K562 (cell line): ENCODE measurements around the gene GGA2. TPM values are rescaled to one million over a fixed set of nuclear protein-coding genes. Genes with fewer than 3 reads are reported as not detected.

Source experiments
- ATF7 ChIP-seq: fragments of 450-650 bp; IDR thresholded peaks from 2 replicates; pipeline ENCODE4 v1.7.1; 2014; ENCODE audit warnings: mild to moderate bottlenecking, moderate library complexity
- BRF1 ChIP-seq: IDR thresholded peaks from 3 replicates; pipeline ENCODE4 v1.6.1; 2011; ENCODE audit warnings: borderline replicate concordance, mild to moderate bottlenecking; ENCODE audit not compliant: insufficient read length; ENCODE audit errors: extremely low read depth
- CBFB ChIP-seq: sonication (generic); formaldehyde crosslinking; IDR thresholded peaks from 2 replicates; pipeline ENCODE4 v1.4.0; 2020; ENCODE audit warnings: mild to moderate bottlenecking, missing genetic modification reagents
- HIVEP1 ChIP-seq: fragments of 250-450 bp; sonication (Bioruptor Pico); IDR thresholded peaks from 2 replicates; pipeline ENCODE4 v1.4.0; 2020; ENCODE audit warnings: mild to moderate bottlenecking
- KAT2B ChIP-seq: IDR thresholded peaks from one replicate; pipeline ENCODE4 v1.6.1; 2012; ENCODE audit warnings: low read depth, mild to moderate bottlenecking, control low read depth, inconsistent platforms, low read length, moderate library complexity
- PML ChIP-seq: IDR thresholded peaks from 2 replicates; pipeline ENCODE4 v1.6.1; 2012; ENCODE audit warnings: low read length, inconsistent platforms
- PURB ChIP-seq: sonication (generic); formaldehyde crosslinking; IDR thresholded peaks from 2 replicates; pipeline ENCODE4 v1.9.0; 2021; ENCODE audit warnings: low read depth, mild to moderate bottlenecking, missing genetic modification reagents
- RFX5 ChIP-seq: IDR thresholded peaks from 2 replicates; pipeline ENCODE4 v1.6.1; 2011; ENCODE audit warnings: low read depth, mild to moderate bottlenecking, improper control_type of control experiment, low read length
- RFX7 ChIP-seq: fragments of 250-450 bp; sonication (Bioruptor Pico); IDR thresholded peaks from 2 replicates; pipeline ENCODE4 v1.5.1; 2021; ENCODE audit warnings: mild to moderate bottlenecking
- SMAD4 ChIP-seq: fragments of 250-450 bp; sonication (Bioruptor Pico); conservative IDR thresholded peaks from 2 replicates; pipeline ENCODE4 v1.8.0; 2021; ENCODE audit warnings: inconsistent platforms, mild to moderate bottlenecking, moderate library complexity
- ZKSCAN8 ChIP-seq: fragments of 200-800 bp; sonication (Bioruptor generic); IDR thresholded peaks from 2 replicates; pipeline ENCODE4 v1.6.1; 2016; ENCODE audit warnings: missing genetic modification characterization, missing compliant biosample characterization
- ZNF121 ChIP-seq: sonication (generic); formaldehyde crosslinking; conservative IDR thresholded peaks from 2 replicates; pipeline ENCODE4 v1.8.0; 2022; ENCODE audit warnings: missing genetic modification reagents
- ZNF347 ChIP-seq: fragments of 450-650 bp; formaldehyde crosslinking; IDR thresholded peaks from 2 replicates; pipeline ENCODE4 v1.4.0; 2020; ENCODE audit warnings: low read depth, mild to moderate bottlenecking, moderate library complexity
- polyA plus RNA-seq, 8 experiments: library from polyadenylated mRNA; depleted of rRNA in 4 of 8; stranded (reverse) in 5 of 8; unstranded in 3 of 8; fragments of >200 nt; fragmentation: Nextera tagmentation in 2 of 8; fragmentation: Illumina TruSeq in 1 of 8; extraction: Ambion mirVana in 2 of 8; extraction: Trizol in 1 of 8; gene quantifications; 2 replicates each; pipeline versions ENCODE4 v1.2.1 to v1.2.3, GENCODE V29; 2011 to 2014; ENCODE audit warnings: inconsistent platforms in 1 of 8, missing spikeins in 1 of 8
- total RNA-seq, 7 experiments: library from RNA; depleted of rRNA in 6 of 7; stranded (reverse); fragments of >200 nt in 6 of 7; fragmentation: Illumina TruSeq in 2 of 7; extraction: Trizol in 2 of 7; gene quantifications; 2 replicates each; pipeline versions ENCODE4 v1.2.1 to v1.2.3, GENCODE V29; 2011 to 2021; ENCODE audit warnings: low replicate concordance in 1 of 7
- TF ChIP-seq, protein P1 (sequence below), 2 experiments: fragments of 450-650 bp in 1 of 2; sonication (generic) in 1 of 2; formaldehyde crosslinking in 1 of 2; IDR thresholded peaks; 2 replicates each; pipeline versions ENCODE4 v1.7.1 to v1.9.0; 2016 to 2022; ENCODE audit warnings: inconsistent platforms in 1 of 2, mild to moderate bottlenecking in 1 of 2, missing genetic modification reagents in 1 of 2
- TF ChIP-seq, protein P2 (sequence below), 2 experiments: fragments of 200-800 bp in 1 of 2; sonication (Bioruptor generic) in 1 of 2; sonication (generic) in 1 of 2; formaldehyde crosslinking in 1 of 2; IDR thresholded peaks in 1 of 2; conservative IDR thresholded peaks in 1 of 2; 2 replicates each; pipeline versions ENCODE4 v1.5.0 to v1.6.1; 2016 to 2020; ENCODE audit warnings: missing compliant biosample characterization in 1 of 2, missing genetic modification characterization in 1 of 2, missing genetic modification reagents in 1 of 2
- TF ChIP-seq, protein P3 (sequence below): sonication (generic); formaldehyde crosslinking; IDR thresholded peaks from 2 replicates; pipeline ENCODE4 v1.8.0; 2022; ENCODE audit warnings: mild to moderate bottlenecking, missing genetic modification reagents

The GGA2 gene
- total and polyA plus RNA-seq, 9 of the 15 experiments (the other 6 are each of a cell fraction or from before 2014, with no cell fraction given) = 11.9 to 133 (median 66.3) TPM

DNA sequence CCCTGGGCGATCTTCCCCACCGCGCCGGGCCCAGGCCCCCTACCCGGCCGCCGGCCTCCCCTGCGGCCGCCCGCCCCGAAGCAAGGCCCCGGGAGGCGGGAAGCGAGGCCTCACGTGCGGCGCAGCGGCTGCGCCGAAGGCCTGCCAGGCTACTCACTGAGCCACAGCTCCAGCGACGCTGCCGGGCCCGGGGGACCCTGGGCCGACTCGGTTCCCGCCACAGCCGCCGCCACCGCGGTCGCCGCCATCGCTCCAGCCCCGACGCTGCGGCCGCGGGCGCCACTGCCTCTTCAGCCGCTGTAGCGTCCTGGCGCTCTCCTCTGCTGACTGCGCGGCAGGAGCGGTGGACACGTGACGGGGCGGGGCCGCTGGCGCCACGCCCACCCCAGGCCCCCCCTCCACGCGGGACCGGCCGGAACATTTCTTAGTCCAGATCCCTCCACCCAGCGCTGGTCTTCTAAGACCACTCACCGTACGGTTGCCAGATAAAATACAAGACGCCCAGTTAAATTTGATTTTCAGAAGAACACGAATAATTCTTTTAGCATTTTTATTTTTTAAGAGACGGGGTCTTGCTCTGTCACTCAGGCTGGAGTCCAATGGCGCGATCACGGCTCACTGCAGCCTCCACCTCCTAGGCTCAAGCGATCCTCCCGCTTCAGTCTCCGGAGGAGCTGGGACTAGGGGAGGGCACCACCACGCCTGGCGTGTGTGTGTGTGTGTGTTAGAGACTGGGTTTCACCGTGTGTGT, at the start of gene GGA2 (continued):
- TF ChIP-seq BRF1 (no peak), ZNF121 (CRISPR knock-in tag) (no peak), PURB (CRISPR knock-in tag) (no peak), RFX5 (no peak), ZNF347 (CRISPR knock-in tag) (no peak), ATF7 (peak; percentile 43; the same call in 1 of the 2 replicates), CBFB (CRISPR knock-in tag) (no peak), KAT2B (no peak), SMAD4 (CRISPR knock-in tag) (peak; percentile 57; the same call in 1 of the 2 replicates), HIVEP1 (CRISPR knock-in tag) (no peak), RFX7 (CRISPR knock-in tag) (no peak), PML (0 out of 2 replicates have a peak, but pooled peaks have one; percentile 40), ZKSCAN8 (CRISPR knock-in tag) (no peak)
- TF ChIP-seq, protein P1, sequence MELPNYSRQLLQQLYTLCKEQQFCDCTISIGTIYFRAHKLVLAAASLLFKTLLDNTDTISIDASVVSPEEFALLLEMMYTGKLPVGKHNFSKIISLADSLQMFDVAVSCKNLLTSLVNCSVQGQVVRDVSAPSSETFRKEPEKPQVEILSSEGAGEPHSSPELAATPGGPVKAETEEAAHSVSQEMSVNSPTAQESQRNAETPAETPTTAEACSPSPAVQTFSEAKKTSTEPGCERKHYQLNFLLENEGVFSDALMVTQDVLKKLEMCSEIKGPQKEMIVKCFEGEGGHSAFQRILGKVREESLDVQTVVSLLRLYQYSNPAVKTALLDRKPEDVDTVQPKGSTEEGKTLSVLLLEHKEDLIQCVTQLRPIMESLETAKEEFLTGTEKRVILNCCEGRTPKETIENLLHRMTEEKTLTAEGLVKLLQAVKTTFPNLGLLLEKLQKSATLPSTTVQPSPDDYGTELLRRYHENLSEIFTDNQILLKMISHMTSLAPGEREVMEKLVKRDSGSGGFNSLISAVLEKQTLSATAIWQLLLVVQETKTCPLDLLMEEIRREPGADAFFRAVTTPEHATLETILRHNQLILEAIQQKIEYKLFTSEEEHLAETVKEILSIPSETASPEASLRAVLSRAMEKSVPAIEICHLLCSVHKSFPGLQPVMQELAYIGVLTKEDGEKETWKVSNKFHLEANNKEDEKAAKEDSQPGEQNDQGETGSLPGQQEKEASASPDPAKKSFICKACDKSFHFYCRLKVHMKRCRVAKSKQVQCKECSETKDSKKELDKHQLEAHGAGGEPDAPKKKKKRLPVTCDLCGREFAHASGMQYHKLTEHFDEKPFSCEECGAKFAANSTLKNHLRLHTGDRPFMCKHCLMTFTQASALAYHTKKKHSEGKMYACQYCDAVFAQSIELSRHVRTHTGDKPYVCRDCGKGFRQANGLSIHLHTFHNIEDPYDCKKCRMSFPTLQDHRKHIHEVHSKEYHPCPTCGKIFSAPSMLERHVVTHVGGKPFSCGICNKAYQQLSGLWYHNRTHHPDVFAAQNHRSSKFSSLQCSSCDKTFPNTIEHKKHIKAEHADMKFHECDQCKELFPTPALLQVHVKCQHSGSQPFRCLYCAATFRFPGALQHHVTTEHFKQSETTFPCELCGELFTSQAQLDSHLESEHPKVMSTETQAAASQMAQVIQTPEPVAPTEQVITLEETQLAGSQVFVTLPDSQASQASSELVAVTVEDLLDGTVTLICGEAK (IDR thresholded peaks at IDR 0.05) = no peak
- TF ChIP-seq, protein P1 (CRISPR knock-in tag; IDR thresholded peaks at IDR 0.05) = no peak
- TF ChIP-seq, protein P2, sequence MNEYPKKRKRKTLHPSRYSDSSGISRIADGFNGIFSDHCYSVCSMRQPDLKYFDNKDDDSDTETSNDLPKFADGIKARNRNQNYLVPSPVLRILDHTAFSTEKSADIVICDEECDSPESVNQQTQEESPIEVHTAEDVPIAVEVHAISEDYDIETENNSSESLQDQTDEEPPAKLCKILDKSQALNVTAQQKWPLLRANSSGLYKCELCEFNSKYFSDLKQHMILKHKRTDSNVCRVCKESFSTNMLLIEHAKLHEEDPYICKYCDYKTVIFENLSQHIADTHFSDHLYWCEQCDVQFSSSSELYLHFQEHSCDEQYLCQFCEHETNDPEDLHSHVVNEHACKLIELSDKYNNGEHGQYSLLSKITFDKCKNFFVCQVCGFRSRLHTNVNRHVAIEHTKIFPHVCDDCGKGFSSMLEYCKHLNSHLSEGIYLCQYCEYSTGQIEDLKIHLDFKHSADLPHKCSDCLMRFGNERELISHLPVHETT (CRISPR knock-in tag; conservative IDR thresholded peaks at IDR 0.05 in 1 of 2, IDR thresholded peaks at IDR 0.05 in 1 of 2) = no peak
- TF ChIP-seq, protein P3, sequence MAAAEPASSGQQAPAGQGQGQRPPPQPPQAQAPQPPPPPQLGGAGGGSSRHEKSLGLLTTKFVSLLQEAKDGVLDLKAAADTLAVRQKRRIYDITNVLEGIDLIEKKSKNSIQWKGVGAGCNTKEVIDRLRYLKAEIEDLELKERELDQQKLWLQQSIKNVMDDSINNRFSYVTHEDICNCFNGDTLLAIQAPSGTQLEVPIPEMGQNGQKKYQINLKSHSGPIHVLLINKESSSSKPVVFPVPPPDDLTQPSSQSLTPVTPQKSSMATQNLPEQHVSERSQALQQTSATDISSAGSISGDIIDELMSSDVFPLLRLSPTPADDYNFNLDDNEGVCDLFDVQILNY (CRISPR knock-in tag) = no peak
